GM21360 (cell line): ENCODE data around the gene ADAMTS4.
A peak's percentile ranks its signal among the peaks of the same experiment; 100 is the strongest.

Experiments
- ATAC-seq: cut with Tn5 transposase; IDR thresholded peaks from one replicate; pipeline ENCODE4 v1.9.1; 2021; ENCODE audit warnings: mild to moderate bottlenecking, moderate library complexity; ENCODE audit not compliant: unreplicated experiment

Gene ADAMTS4

GRCh38 chr1:161196521-161197451, 2.1 kb downstream of the ADAMTS4 start:
- ATAC-seq = no peak

- no peak for ATAC-seq
These were observed 2.7 kb downstream of the ADAMTS4 start for GRCh38 chr1:161196111-161196510.

DNA sequence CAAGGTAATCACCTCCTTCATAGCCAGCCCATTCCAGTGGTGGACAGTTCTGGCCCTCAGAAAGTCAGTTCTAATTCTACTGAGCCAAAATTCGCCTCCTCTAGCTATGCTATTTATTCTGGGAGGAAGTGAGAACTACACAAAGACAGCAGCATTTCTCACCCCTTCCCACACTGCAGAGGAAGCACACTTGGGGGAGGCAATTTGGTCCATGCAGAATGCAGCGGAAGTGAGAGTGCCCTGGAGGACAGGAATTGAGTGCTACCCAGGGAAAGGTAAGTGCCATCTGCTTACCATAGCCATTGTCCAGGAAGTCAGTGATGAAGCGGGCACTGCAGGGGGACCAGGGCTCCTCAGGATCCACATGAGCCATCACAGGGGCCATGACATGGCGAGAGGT, 3.7 kb downstream of the ADAMTS4 start:
- ATAC-seq = no peak

DNA sequence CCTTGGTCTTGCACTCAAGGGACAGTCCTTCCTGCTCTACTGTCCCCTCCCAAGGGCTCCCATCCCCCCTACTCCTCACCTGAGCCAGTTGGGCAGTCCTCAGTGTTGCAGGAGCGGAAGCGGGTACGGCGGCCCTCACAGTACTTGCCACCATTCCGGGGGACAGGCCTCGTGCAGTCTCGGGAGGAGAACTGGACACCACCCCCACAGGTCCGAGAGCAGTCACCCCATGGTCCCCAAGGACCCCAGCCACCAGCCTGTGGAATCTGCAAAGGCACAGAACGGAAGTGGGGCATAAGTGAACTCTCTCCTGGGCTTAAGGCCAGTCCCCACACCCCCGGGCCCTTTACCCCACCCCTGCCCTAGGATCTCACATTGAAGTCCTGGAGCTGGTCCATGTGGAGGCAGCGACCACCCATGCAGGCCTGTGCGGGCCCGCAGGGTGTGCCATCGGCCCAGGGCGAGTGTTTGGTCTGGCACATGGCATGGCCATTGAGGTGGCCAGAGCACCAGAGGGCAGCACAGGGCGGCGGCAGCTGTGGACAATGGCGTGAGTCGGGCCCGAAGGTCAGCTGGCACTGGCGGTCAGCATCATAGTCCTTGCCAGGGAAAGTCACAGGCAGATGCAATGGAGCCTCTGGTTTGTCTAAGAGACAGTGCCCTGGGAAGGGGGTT, 5.2 kb downstream of the ADAMTS4 start:
- no peak for ATAC-seq

- no peak for ATAC-seq
These were observed 6.1 kb downstream of the ADAMTS4 start for GRCh38 chr1:161192476-161193465.

- ATAC-seq = no peak
These were observed 6.9 kb downstream of the ADAMTS4 start for GRCh38 chr1:161191971-161192370.

DNA sequence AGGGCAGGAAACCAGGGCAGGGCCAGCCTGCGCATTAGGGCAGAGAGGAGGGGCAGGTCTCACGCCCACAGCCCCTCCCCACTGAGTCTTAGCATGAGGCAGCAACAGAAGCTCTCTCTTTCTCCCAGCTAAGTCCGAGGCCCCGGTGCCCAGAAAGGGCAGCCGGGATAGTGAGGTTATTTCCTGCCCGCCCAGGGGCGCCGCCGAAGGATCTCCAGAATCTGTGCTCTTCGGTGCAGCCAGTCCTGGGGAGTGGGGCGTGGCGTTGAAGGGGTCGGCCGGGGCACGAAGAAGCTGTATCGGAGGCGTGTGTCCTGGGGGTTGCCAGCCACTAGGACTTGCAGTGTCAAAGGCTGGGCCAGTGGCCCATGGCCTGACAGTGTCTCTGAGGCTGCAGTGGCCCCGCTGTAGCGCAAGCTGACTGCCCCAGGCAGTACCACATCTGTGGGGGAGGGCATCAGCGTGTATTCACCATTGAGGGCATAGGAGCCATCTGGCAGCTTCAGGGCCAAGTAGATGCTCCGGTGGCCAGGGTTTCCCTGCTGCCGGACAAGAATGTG, 7.8 kb downstream of the ADAMTS4 start:
- ATAC-seq = no peak

DNA sequence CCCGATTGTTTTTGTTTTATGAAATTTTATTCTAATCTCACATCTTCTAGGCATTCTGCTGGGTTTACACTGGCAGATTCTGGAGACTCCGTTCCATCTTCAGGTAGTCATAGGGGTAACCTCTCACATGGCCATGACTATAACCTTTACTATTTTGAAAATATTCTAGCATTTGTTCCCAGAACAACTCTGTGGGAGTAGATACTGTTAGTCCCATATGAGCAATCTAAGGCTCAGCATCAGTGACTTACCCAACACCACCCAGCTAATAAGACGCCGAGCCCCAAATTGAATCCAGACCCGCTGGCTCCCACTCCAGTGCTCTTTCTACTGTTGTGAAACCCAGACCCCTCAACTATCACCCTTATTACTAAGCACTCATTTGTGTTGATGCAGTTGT, 9.8 kb downstream of the ADAMTS4 start:
- no peak for ATAC-seq

DNA sequence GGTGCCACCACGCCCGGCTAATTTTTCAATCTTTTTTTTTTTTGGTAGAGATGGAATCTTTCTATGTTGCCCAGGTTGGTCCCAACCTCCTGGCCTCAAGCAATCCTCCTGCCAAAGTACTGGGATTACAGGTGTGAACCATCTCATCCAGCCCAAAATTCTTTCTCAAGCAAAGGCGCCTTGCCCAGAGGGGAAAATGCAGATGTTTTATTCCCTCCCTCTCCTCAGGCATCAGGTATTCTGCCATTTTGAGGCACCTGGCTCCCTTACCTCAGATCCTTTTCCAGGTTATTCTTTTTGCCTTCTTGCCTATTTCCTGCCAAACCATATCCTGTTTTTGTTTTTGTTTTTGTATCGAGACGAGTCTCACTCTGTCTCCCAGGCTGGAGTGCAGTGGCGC, 10.5 kb downstream of the ADAMTS4 start:
- no peak for ATAC-seq

- no peak for ATAC-seq
These were observed 11.5 kb downstream of the ADAMTS4 start for GRCh38 chr1:161187311-161187710.

GRCh38 chr1:161185732-161186311, 13.0 kb downstream of the ADAMTS4 start:
- ATAC-seq = peak; percentile 38

- ATAC-seq = peak; percentile 65
These were observed 13.6 kb downstream of the ADAMTS4 start for GRCh38 chr1:161185282-161185682.

GRCh38 chr1:161182214-161182613, 16.6 kb downstream of the ADAMTS4 start:
- no peak for ATAC-seq

DNA sequence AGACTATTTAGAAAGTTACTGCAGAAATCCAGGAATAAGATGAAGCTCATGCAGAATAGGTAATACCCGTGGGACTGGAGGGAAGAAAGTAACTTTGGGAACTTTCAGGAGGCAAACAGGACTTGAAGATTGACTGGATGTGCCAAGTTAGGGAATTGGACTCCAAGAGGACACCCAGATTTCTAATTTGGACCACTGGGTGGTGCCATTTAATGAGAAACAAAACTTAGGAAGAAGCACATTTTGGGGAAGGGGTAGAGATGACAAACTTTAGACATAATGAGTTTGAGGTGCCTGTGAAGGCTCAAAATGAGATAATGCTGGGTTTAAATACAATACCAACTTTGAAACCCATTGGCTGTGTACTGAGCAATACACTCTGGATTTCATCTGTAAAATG, 18.2 kb downstream of the ADAMTS4 start:
- ATAC-seq = no peak

DNA sequence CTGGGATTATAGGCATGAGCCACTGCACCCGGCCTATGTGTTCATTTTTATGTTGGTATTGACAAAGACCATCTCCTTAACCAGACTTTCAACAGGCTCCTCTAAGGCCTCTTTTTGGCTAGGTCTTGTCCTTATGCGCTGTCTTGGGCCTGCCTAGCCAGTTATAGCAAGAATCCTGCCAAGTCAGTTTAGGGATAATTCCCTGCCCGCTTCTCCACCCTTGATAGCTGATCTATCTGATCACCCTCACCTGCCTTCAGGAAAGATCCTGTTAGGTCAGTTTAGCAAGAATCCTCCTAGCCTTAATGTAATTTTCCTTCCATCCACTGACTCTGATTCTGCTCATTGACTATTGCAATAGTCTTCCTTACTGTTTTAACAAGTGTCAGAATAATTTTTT, 19.2 kb downstream of the ADAMTS4 start:
- ATAC-seq = no peak

DNA sequence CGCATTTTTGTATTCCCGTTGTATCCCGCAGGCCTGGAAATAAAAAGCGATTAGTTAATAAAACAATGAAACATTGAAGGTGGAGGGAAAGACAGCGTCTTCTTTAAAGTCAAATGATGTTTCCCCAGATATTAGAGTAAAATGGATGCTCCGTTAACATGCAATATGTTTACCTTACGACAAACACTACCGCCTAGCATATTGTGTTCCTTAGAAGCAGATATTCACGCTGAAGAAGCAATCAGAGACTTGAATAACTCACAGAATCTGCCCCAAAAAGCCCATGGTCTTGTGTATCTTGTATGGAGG, 21.0 kb downstream of the ADAMTS4 start:
- no peak for ATAC-seq

GRCh38 chr1:161177112-161177935, 21.5 kb downstream of the ADAMTS4 start, which contains the start of gene B4GALT3:
B4GALT3 (minus strand) TSS chr1:161177507; CDS start chr1:161176060, 1,447 bp downstream.
- peak; percentile 84 for ATAC-seq

GRCh38 chr1:161176468-161177111, 22.3 kb downstream of the ADAMTS4 start:
- no peak for ATAC-seq
